ENCODE results near the gene ZNF598. TPM values are rescaled to one million over a fixed set of nuclear protein-coding genes. Genes with fewer than 3 reads are reported as not detected.

Gene ZNF598
- polyA plus RNA-seq, 2 of the 4 experiments (the other 2 are of a cell fraction): 17.7 to 33.8 TPM

GRCh38 chr16:1974157-1975070, 35.2 kb downstream of the ZNF598 start (continued):
- no peak for TF ChIP-seq REST (IDR thresholded peaks at IDR 0.05)
- no peak for TF ChIP-seq RCOR1 (IDR thresholded peaks at IDR 0.05; ENCODE audit: low read depth, low read length)

GRCh38 chr16:1973461-1974156, 36.0 kb downstream of the ZNF598 start:
- no peak for TF ChIP-seq POLR2AphosphoS2 (conservative IDR thresholded peaks at IDR 0.05; ENCODE audit: low read length)
- no peak for TF ChIP-seq PHF8 (IDR thresholded peaks at IDR 0.05; ENCODE audit: borderline replicate concordance, low read depth)
- no peak for TF ChIP-seq MAFK (IDR thresholded peaks at IDR 0.05; ENCODE audit: partially characterized antibody)
- no peak for TF ChIP-seq NFE2L2 (conservative IDR thresholded peaks at IDR 0.05; ENCODE audit: low read length)
- TF ChIP-seq HOXB13 (CRISPR knock-in tag; IDR thresholded peaks at IDR 0.05; ENCODE audit: low read depth): no peak
- TF ChIP-seq RFX5 (IDR thresholded peaks at IDR 0.05): no peak
- no peak for TF ChIP-seq SREBF2 (IDR thresholded peaks at IDR 0.05)
- no peak for TF ChIP-seq CHD4 (IDR thresholded peaks at IDR 0.05; ENCODE audit: borderline replicate concordance)
- TF ChIP-seq BCL3 (IDR thresholded peaks at IDR 0.05): no peak
- no peak for TF ChIP-seq MYC (IDR thresholded peaks at IDR 0.05; ENCODE audit: borderline replicate concordance, low read length)
- TF ChIP-seq FOSB (CRISPR knock-in tag; IDR thresholded peaks at IDR 0.05): no peak
- no peak for TF ChIP-seq HOXA7 (CRISPR knock-in tag; IDR thresholded peaks at IDR 0.05)
- no peak for TF ChIP-seq CBX8 (IDR thresholded peaks at IDR 0.05)
- TF ChIP-seq FOXS1 (CRISPR knock-in tag; IDR thresholded peaks at IDR 0.05): no peak
- no peak for TF ChIP-seq PBX3 (IDR thresholded peaks at IDR 0.05)
- ATAC-seq: no peak
- Histone ChIP-seq H3K4me1 (peaks cover 17% of the 10 kb centered on the region), H3K9me3 (no peaks in the 10 kb centered on the region), H3K4me2 (peak overlapping the region; percentile 94), H3K27ac (no peak overlapping the region), H3K4me3 (no peak overlapping the region; the same call in 2 of the 3 replicates)
- ChIA-PET CTCF (interaction anchor here (1.4 to 1.7 kb wide), 2 partner anchors 30 to 109 kb away, joined by 3 to 8 read pairs; no protein-coding TSS in a partner anchor), POLR2A (interaction anchor here (5.1 kb wide), 1 partner anchor 9 kb away, joined by 17 read pairs; the partner anchor contains the start of gene RPS2)
- FAIRE-seq: no peak
- WGBS (ENCODE audit: missing lambda C conversion rate): 86% methylated on average over 15 of the region's 16 CpGs
- DNase-seq (ENCODE audit: low read depth in 1 of 2, low spot score in 1 of 2): no peak
